ENCODE measurements around the gene HSD17B3.
"Not testable (repeated sequence)": the region's sequence is repeated elsewhere in the genome, so short reads cannot be mapped to it uniquely, and the experiment has no call there.

HSD17B3 gene

DNA sequence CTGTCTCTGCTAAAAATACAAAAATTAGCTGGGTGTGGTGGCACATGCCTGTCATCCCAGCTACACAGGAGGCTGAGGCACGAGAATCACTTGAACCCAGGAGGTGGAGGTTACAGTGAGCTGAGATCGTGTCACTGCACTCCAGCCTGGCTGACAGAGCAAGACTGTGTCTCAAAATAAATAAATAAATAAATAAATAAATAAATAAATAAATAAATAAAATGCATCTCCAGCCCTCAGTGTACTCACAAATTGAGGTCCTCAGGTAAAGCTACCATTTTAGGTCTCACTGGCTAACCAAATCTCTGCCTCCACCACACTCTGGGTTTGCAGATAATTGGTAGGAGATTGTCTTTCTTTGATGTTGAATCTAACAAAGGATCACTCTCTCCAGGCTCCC lies 112.4 kb downstream of the HSD17B3 start:
- DNase-seq: not testable (repeated sequence)

DNA sequence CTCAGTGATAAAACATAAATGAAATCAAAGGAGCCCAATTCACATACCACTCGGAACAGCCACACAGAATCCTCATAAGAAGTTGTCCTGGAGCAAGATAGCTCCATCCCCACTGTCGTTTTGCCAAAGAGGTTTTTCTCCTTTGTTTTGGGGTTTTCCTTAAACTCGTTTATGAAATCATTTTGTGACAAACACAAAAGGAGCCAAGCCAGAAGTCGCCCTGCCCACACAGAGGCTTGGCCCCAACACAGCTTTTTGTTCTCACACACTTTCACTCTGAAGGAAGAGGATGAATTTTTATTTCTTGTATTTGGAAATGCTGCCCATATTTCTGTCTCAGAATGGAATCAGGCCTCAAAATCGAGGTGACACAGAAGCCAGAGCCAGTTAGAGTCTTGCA lies 113.4 kb downstream of the HSD17B3 start:
- no peak for DNase-seq

DNA sequence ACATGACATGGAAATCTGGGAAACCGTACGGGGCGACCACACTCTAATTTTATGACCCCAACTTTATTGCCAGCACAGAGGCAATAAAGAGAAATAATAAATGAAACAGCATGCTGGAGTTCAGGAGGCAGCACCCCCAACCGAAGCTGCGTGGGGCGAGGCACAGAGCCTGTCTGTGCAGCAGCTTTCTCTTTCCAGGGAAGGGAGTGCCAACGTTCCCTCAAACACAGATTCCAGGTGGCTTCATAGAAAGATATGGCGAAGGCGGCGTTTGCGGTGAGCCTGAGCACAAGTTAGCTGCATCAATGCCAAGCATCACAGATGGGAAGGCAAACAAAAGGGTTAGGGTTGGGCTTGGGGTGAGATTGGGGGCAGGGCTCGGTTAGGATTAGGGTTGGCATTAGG lies 114.8 kb downstream of the HSD17B3 start:
- DNase-seq: no peak

DNA sequence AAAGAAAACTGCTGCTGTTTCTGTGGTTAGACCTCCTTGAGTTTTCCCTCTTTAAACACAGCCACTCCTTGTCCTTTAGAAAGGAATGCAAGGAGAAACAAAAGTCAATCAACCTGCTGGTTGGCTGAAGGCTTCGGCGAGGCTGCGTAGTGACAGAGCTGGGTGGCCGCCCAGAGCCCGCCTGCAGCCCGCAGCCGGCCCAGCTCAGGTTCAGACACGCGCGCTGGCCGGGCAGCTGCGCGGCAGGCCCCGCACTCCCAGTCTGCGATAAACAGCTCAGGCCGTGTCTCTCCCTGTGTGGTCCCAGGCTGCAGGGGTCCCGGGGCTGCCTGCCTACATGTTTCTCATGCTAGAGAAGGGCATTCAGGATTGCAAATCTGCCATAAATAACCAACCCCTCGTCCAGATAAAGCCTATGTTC lies 115.4 kb downstream of the HSD17B3 start:
- no peak for DNase-seq

DNA sequence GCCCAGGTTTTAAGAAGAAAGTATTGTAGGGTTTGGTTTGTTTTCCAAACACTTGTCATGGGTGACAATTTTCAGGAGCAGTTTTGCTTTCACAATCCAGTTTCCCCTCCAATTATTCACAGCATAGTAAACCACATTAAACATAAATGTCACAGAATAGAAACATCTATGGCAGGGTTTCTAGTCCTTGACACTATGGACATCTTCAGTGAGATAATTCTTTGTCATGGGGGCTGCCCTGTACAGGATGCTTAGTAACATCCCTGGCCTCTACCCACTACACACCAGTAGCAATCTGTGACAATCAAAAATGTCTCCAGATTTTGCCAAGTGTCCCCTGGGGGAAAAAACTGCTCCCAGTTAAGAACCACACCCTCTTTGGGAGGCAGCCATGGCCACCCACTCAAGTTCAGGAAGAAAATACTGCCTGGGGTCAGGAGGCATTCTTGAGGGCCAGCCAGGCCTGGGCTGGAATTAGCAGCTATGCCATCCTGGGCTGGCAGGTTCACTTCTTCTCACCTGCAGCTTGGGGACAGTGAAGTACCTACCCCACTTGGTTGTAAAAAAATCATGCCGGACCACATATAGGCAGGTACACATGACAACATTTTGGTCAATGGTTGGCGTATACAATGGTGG lies 116.3 kb downstream of the HSD17B3 start:
- no peak for DNase-seq

Measured in 8988T (cell line).